Right lobe of liver (tissue), 4 donors: ENCODE measurements around the gene SYTL3.
"Not testable (repeated sequence)": the region's sequence is repeated elsewhere in the genome, so short reads cannot be mapped to it uniquely, and the experiment has no call there.

ENCODE experiments used
- CTCF ChIP-seq, 4 donors: fragments of 200-600 bp in 3 of 4; fragments of 450-650 bp in 1 of 4; IDR thresholded peaks; one replicate each; pipeline versions ENCODE4 v1.5.1 to v1.8.0; 2016 to 2022; ENCODE audit warnings: antibody characterized with exemption in 4 of 4, mild to moderate bottlenecking in 2 of 4
- POLR2A ChIP-seq: fragments of 450-650 bp; IDR thresholded peaks from one replicate; pipeline ENCODE4 v1.6.1; 2017; ENCODE audit warnings: antibody characterized with exemption, mild to moderate bottlenecking
- donor health status: DM: no; HTN: no; CAD: no.
- donor health status: DM: no; HTN: no; CAD: no.
- donor health status: DM: no; HTN: yes; CAD: no.

- TF ChIP-seq CTCF (IDR thresholded peaks at IDR 0.05); POLR2A: not testable (repeated sequence)
Measured at GRCh38 chr6:158651981-158652737, 2.3 kb downstream of the SYTL3 start.
